GM19468 (cell line): ENCODE results near the gene GPR171.
"Not testable (repeated sequence)": the region's sequence is repeated elsewhere in the genome, so short reads cannot be mapped to it uniquely, and the experiment has no call there.

Experiments
- ATAC-seq: cut with Tn5 transposase; IDR thresholded peaks from one replicate; pipeline ENCODE4 v1.9.1; 2021; ENCODE audit warnings: mild to moderate bottlenecking, moderate library complexity, moderate number of reproducible peaks; ENCODE audit not compliant: unreplicated experiment; ENCODE audit errors: extremely low read depth

The GPR171 gene, protein sequence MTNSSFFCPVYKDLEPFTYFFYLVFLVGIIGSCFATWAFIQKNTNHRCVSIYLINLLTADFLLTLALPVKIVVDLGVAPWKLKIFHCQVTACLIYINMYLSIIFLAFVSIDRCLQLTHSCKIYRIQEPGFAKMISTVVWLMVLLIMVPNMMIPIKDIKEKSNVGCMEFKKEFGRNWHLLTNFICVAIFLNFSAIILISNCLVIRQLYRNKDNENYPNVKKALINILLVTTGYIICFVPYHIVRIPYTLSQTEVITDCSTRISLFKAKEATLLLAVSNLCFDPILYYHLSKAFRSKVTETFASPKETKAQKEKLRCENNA

DNA sequence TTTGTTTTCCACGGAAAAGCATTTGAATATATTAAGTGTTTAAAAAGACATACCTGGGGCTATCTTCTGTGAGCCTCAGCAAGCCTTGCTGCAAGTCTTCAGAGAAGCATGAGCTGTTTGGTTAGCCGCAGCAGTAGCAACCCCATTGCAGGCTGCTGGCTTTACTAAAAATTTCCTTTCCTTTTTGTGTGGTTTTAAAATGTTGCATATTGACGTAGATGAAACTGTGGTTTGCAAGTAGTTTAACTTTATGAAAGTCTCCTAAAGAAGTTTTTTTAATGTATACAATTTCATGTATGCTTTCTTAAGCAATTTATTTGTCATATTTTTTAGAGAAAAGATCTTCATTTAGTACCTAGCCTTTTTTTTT lies at the start of gene GPR171:
Gene GPR171 (minus strand): TSS at position 166 of the 370 bp plus-strand sequence. CDS start 3,830 bp downstream, outside the sequence.
- ATAC-seq: peak; percentile 78

DNA sequence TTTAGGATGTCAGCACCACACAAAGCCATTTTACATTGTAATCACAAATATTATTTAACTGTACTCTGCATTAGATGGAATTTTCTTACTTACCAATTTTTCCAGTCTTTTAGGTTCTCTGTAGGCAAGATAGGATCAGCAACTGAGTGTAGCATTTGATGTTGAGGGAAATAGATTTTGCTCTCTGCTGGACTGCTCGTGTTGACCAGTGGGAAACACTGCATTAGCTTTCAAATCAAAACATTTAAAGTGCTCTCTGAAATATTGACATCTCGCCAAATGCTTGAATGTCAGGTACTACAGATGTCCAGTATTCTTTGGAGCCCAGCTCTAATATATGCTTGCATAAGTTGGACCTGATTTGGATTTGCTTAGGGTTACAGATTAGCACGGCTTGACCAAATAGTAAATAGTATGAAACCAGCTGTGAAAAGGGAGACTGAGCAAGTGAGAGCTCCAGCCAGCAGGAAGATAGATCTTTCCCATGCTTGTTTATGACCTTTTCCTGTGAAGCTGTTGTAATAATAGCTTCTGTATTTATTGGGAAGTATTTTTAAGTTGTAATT lies 45.8 kb upstream of the GPR171 start:
- ATAC-seq: no peak

DNA sequence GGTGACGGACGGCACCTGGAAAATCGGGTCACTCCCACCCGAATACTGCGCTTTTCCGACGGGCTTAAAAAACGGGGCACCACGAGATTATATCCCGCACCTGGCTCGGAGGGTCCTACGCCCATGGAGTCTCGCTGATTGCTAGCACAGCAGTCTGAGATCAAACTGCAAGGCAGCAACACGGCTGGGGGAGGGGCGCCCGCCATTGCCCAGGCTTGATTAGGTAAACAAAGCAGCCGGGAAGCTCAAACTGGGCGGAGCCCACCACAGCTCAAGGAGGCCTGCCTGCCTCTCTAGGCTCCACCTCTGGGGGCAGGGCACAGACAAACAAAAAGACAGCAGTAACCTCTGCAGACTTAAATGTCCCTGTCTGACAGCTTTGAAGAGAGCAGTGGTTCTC lies 39.0 kb upstream of the GPR171 start:
- ATAC-seq: not testable (repeated sequence)

DNA sequence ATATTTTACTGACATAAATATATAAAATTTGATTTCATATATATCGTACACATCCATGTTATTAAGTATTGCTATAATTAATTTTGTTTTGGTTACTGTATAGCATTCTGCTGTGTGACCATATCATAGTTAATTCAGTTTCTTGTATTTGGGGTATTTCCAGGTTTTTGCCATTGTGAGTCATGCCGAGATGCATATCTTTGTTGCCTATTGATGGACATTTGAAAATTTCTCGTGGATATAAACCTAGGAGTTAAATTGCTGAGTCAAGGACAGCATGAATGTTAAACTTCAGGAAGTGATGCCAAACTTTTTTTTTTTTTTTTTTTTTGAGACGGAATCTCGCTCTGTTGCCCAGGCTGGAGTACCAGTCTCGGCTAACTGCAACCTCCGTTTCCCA lies 33.7 kb upstream of the GPR171 start:
- no peak for ATAC-seq

DNA sequence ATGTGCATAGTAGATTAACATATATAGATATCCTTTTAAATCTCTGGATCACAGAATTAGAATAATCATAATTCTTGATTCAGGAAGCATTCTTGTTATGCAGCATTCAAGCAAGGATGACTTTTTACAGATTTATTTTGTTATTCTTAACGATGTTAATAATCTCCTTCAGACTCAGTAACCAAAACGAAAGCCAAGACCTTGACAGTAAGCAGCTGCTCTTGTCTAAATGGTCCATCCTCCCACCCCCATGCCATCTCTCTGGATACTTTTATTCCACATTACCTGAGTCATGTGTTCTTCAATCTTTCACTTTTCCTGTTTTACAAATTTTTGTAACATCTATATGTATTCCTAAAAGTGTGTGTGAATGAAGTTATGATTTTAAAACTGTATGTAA lies 33.3 kb upstream of the GPR171 start:
- no peak for ATAC-seq

DNA sequence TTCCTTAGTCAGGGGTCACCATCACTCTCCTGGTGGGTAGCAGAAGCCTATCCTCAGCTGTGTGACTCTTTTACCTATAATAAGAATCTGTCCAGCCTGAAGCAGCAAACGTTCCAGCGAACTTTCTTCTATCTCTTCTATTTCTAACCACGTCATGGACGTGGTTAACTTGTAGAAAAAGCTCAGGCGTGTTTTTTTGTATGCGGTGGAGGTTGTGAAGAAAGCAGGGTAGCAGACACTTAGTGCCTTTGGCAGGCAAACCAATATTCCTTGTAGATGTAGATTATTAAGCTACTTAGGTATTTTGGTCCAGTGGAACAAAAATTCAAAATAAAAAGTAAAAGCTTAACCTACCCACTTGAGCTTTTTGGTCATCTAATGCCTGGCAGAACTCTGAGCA lies 31.8 kb upstream of the GPR171 start:
- ATAC-seq: no peak

DNA sequence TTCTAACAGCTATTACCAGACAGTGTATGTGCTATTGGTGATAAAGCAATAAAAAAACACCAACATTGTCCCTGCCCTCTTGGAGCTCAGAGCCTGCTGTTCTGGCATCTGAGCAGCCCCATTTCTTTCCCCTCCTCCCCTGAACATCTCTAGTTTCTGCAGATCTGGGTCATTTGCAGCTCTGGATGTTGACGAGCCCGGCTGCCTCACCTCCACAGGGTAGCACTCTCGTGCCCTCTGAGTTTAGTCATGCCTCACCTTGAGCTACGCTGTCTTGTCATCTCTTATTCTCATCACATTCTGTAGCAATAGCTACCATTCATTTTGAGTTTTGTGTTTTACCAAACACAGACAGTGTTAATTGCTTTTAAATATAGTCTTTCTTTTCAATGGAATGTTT lies 30.0 kb upstream of the GPR171 start:
- ATAC-seq: no peak

DNA sequence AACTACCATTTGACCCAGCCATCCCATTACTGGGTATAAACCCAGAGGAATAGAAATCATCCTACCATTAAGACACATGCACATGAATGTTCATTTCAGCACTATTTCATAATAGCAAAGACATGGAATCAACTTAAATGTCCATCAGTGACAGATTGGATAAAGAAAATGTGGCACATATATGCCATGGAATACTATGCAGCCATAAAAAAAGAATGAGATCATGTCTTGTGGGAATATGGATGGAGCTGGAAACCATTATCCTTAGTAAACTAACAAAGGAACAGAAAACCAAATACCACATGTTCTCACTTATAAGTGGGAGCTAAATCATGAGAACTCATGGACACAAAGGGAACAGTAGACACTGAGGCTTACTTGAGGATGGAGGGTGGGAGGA lies 29.4 kb upstream of the GPR171 start:
- not testable (repeated sequence) for ATAC-seq

DNA sequence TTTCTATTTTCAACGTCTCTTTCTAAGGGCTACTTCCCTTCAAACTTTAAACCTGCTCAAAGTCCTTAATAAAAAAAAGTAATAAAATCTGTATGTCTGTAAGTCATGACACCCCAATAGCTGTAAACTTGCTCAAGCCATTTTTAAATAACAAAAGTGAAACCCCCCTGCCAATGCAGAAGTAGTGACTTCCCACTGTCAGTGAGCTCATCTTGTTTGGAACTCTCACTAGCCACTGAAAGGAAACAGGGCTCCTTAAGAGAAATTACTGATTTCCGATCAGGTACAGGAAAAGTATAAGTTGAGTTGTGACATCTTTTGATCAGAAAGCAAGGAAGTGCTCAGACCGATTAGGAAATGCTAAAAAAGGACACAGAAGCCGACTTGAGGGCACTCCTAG lies 27.6 kb upstream of the GPR171 start:
- ATAC-seq: peak; percentile 27

DNA sequence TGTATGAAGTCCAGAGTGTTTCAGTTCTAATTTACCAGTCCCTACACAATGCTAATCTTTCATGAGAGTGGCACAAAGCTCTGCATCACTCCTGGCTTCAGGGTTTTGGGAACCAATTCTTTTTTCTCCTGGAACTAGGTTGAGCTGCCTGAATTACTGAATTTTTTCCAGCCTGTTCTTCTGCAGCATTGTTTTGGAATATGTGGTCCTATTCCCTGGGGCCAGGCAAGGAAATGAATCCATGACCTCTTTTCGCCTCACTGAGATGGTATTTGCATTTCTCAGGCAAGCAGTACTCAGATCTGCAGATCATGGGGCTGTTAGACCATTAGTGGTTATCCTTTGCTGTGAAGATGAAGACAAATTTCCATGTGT lies 25.6 kb upstream of the GPR171 start:
- ATAC-seq: no peak

DNA sequence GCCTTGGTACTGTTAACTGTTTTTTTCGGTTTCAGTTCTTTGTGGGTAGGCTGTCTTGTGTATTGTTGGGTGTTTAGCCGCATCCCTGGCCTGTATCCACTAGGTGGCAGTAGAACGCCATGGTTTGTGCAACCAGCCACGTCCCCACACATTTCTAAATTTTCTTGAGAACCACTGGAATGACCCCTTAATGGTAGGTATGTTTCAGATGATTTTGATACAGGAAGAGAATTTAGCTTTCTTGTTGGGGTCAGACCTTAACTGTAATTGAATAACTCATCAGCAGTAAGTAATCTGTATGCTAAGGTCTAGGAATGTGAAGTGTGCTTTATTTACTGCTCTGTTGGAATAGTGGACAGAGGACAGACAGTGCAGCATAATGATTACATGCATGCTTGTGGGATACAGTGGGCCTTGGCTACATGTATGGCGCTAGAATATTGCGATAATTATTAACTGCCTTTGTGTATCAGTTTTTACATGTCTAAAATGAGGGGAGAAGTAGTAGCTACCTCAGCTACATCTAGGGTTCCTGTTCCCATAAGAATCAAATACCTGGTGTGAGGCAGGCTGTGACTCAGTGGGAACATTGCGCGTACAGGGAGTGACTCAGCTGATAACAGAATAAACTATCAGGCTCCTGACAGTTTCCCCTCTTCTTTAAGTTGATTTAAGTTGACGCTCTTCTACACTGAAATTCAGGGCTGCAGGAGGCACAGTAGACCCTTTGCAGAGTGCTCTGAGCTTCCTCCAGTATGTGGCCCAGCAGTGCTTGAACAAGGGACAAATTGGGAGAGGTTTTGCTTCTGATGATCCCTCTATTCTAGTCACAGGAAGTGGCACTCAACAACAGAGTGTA lies 25.0 kb upstream of the GPR171 start:
- ATAC-seq: peak; percentile 67

DNA sequence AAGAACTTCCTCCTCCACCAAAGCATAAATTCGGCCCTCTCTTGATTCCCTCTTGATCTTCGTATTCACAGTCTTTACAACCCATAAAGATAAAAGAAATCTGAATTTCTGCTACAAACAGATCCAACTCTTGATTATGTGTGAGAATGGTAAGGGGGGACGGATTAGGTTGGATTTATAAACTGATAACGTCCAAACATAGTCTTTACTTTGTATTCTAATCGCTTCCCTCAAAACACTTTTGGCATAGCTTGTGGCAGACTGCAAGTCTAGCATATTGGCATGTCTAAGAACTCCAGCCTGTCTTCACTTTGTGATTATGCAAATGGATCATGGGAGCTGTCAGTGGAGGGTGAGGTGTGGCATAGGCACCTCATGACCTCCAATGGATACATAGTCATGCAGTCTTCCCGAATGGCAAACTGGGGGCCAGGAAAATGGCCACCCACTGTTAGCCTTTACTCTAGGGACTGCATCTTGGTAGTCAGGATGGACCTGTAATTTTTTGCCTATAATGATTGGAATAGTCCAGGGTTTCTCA lies 24.3 kb upstream of the GPR171 start:
- no peak for ATAC-seq

DNA sequence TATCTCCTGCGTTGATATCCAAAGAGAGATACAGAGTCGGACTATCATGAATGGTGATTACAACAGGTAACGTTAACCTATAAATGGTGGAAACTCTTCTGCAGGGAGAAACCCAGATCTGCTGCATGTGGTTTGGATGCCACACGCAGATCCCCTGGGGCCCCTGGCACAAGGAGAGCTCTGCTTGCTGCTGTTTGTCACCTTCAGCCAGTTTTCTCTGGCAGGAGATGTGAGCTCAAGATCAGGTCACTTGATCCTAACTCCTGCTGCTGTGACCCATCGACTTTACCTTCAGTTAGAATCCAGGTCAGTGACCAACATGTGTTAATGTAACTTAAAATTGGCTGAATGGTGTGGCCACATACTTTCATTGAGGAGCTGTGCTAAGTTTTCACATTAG lies 23.8 kb upstream of the GPR171 start:
- ATAC-seq: no peak

DNA sequence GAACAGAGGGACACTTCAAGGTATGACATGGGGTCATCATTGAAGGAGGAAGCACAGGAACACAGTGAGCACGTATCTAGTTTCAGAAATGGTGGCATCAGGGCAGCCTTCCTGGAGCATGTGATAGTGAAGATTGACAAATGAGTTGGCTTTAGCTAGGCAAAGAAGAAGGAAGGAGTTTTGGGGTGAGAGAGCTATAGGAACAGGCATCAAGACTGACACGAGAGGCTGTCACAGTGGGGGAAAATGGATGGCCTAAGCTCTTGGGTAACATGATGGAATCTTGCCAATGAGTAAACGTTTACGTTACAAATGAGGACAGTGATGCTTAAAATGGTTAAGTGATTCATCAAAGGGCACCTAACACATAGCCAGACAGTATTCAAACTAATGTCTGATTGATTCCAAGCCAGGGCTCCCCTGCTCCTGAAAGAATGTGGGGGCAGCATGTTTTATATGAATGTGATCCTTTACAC lies 23.1 kb upstream of the GPR171 start:
- no peak for ATAC-seq

DNA sequence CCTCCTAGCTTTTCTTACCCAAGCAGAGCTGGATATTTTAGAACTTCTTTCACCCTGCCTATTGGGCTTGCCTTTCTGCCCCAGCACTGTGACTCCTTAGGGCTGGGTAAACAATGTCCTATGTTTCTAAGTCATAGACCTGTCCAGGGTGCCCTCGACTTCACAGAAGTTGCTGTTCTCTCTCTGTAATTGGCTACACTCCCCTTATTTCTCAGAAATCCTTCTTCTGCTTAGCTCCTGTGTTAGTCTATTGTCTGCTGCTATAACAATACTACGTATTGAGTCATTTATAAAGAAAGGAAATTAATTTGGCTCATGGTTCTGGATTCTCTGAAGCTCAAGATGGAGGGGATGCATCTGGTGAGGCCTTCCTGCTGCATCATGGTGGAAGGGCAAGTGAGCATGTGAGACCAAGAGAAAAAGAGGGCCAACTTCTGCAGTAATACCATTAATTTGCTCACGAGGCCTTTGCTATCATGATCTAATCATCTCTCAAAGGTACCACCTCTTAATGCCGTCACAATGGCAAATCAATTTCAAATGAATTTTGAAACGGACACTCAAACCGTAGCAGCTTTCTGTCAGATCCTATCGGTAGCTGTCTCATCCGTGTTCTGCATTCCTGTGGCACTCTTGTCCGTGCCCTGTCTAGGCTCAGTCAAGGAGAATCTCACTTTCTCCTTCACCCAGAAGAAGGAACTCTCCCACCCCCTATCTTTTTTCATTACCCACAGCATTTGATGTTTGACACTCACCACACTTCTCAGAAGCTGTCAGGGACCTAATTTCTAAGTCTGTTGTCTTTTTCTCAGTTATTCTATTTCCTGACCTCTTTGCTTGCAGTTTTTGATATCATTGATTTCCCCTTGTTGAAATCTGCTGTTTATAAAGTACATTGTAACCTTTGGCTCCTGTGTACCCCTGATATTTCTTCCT lies 22.3 kb upstream of the GPR171 start:
- ATAC-seq: no peak

DNA sequence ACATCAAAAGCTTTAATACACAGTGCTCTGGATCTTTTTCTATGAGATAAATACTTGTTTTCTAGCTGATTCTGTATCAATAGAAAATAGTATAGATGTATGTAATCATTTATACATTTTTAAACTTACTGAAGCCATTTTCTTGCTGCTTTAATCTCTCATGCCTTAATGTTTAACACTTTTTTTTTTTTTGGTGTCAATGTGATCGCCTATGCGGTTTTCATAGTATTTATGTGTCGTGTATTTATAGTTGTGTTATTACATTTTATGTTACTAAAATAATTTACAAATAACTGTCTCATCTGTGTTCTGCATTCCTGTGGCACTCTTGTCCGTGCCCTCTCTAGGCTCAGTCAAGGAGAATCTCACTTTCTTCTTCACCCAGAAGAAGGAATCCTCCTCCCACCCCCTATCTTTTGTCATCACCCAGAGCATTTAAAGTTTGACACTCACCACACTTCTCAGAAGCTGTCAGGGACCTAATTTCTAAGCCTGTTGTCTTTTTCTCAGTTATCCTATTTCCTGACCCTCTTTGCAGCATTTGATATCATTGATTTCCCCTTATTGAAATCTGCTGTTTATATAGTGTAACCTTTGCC lies 21.4 kb upstream of the GPR171 start:
- ATAC-seq: no peak

DNA sequence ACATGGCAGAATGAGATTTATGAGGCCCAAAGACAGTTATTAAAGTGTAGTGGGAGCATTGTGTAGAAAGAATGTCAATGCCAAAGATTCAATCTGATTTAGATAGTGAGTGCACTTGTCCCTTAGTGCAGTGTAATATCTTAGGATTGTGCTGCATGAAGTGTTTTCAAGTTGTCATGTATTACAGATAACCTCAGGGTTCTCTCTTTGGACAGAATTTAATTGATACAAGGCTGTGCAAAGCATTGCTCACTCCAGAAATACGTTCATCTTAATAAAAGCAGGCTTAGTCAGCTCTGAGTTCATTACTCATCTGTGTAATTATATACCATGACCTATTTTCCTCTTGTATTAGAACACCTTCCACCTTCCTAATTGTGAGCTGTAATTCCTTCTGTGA lies 16.0 kb upstream of the GPR171 start:
- no peak for ATAC-seq

DNA sequence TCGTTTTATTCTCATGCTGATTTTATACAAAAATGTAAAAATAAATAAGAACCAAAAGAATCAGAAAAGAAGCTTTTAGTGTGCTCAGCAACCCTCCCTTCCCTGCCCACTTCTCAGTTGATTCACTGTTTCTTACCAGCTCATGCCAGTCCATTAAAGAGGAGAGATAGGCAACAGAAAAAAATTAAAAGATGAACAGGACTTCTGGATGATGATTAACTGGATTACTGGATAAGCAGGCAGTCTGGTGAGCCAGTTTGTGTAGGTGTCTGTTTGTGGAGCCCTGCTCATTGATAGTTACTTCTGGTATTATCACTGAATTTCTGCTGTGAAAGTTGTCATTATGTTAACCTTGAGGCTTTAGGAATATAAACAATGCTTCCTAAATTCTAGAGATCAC lies 15.1 kb upstream of the GPR171 start:
- ATAC-seq: no peak
